ENCODE measurements around the gene BATF3. TPM values are rescaled to one million over a fixed set of nuclear protein-coding genes. Genes with fewer than 3 reads are reported as not detected.
"Not testable (repeated sequence)": the region's sequence is repeated elsewhere in the genome, so short reads cannot be mapped to it uniquely, and the experiment has no call there.

Gene BATF3, protein sequence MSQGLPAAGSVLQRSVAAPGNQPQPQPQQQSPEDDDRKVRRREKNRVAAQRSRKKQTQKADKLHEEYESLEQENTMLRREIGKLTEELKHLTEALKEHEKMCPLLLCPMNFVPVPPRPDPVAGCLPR
- polyA plus RNA-seq, result 1 to 10 TPM in 2 of 3 donors, under 1 TPM in 1; 0.85 to 8.8 (median 8.8) TPM

DNA sequence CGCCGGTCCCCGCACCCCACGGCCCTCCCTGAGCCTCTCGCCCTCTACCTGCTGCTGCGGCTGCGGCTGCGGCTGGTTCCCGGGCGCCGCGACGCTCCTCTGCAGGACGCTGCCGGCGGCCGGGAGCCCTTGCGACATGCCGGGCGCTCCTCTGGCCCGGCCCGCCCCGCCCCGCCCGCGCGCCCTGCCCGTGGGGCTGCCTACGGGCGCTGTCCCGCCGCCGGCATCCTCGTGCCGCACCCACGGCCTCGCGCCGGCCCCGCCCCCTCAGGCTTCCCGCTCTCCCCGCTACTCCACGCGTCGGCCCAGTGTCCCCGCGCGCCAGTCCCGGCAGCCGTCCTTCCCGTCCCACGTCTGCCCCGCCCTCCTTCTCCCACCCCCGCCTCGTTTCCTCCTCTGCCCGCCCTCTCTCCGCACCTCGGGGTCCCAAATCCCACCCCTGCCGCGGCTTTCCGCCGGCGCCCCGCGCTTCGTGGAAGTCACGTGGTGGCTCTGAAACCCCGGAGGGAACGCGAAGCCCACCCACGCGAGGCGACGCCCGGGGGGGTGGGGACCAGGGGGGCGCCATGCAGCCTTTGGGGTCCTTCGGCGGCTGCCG is at the start of gene BATF3:
Gene BATF3, minus strand, starts transcription at position 216 of the 598 bp plus-strand sequence. Its CDS starts 78 bp downstream, at position 138.
- whole genome bisulfite sequencing, 3 donors, result 0% methylated on average over 48 to 79 of the region's 79 CpGs
- no peak within 1 kb of the TSS for H3K27ac ChIP-seq (ENCODE audit: low read depth, low read length)

DNA sequence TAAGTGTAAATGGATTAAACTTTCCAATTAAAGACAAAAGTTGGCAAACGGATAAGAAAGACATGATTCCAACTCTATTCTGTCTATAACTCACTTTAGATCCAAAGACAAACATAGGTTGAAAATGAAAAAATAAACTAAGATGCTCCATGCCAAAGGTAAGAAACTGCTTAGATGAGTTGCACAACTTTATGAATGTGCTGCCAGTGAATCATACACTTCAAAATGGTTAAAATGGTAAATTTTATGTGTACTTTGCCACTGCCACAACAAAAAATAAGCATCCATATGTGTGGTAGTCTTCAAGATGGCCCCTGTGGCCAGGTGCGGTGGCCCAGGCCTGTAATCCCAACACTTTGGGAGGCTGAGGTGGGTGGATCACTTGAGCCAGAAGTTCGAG is 46.9 kb upstream of the BATF3 start:
- H3K27ac ChIP-seq (ENCODE audit: low read depth, low read length), result no peak overlapping the region
- WGBS, 3 donors, result 96 to 98% (median 97%) methylated on average over 3 of the region's 3 CpGs

DNA sequence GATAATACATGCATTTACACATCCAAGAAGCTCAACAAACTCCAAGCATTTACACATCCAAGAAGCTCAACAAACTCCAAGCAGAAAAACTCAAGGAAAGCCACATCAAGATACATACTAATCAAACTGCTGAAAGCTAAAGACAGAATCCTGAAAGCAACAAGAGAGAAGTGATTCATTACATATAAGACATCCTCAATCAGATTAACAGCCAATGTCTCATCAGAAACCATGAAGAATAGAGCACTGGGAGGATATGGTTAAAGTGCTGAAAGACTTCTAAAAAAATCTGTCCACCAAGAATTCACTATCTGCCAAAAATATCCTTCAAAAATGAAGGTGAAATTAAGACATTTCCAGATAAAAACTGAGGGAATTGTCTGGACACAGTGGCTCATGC is 45.7 kb upstream of the BATF3 start:
- no peak overlapping the region for H3K27ac ChIP-seq (ENCODE audit: low read depth, low read length)

DNA sequence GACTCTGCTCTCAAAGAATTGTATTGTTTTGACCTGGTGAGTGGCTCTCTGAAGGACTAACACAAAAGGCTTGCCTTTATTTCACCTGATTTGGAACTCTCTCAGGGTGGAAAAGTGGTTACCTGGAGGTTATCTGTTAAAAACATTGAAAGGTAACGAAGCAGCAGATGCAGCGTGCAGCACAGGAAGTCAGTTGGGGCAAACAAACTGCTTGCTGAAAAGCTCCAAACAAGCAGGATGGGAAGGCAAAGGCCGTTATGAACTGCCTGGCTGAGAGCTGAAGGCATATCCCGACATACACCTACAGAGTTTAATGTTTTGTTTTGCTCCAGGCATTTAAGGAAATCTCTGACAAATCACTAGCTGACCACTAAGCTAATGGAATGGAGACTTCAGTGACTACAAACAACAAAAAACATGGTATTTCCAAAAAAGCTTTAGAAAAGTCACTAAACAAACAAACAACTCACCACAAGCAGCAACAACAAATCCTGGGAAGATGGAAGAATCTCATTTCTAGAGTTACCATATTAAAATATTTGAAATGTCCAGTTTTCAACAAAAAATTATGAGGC is 44.3 kb upstream of the BATF3 start:
- H3K27ac ChIP-seq (ENCODE audit: low read depth, low read length), result no peak overlapping the region
- WGBS, 3 donors, result 85 to 90% (median 88%) methylated on average over 4 of the region's 4 CpGs

DNA sequence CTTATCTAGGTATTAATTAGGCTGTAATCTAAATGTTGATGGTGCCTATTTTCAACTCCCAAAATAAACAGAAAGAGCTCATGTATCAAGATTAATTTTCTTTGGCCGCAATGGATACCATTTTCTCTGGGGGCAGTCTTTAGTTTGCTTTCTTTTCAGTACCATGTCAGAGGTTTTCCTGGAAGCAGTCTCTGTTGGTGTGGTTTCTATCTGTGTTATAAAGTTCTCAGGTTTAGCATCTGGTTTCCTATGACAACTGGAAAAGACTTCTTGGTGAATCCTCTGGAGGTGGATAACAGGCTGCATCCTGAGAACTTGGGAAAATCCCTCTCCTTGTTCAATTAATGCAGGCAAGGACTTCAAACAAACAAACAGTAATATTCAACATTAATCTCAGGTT is 38.7 kb upstream of the BATF3 start:
- WGBS, 3 donors, result 74 to 86% (median 79%) methylated on average over 1 of the region's 1 CpG
- H3K27ac ChIP-seq (ENCODE audit: low read depth, low read length), result no peak overlapping the region

DNA sequence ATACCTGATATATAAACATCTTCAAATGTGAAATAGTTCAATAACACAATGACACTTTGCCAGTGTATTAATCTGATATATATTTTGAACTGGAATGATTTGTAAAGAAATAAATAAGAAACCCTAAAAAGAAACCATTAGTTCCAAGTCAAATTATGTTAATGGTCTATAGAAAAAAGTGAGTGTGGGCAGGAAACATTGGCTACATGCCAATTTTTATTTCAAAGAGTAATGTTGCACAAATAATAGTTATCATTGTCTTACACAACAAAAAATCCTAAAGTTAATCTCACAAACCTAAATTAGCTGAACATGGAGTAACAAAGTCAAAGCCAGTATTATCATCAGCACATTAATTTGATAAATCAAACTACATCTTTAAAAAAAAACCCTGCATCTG is 37.9 kb upstream of the BATF3 start:
- no peak overlapping the region for H3K27ac ChIP-seq (ENCODE audit: low read depth, low read length)

DNA sequence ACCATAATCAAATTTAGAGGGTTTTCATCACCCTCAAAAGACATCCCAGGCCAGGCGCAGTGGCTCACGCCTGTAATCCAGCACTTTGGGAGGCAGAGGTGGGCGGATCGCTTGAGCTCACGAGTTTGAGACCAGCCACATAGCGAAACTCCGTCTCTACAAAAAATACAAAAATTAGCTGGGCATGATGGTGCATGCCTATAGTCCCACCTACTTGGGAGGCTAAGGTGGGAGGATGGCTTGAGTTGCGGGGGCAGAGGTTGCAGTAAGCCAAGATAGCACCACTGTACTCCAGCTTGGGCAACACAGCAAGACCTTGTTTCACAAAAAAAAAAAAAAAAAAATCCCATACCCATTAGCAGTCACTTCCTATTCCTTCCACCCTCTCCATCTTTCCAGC is 33.5 kb upstream of the BATF3 start:
- H3K27ac ChIP-seq (ENCODE audit: low read depth, low read length), result no peak overlapping the region
- 97 to 98% (median 97%) methylated on average over 8 of the region's 8 CpGs for WGBS, 3 donors

DNA sequence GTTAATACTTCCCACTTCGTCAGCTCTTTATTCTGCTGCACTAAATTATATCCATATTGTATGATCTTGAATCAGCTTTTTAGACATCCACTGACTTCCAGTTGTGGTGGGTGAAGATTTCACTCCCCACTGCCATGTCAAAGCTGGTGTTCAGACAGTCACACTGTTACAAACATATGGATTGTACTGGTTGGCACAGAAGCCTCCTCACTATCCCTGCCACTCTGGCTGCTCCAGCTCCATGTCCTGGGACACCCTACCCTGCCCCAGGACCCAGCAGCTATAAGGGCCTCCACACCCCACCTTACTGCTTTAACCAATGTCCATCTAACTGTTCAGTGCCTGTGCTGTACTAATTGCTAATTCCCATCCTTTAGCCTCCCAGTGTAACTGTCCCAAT is 32.0 kb upstream of the BATF3 start:
- WGBS, 3 donors, result 93 to 100% (median 94%) methylated on average over 1 of the region's 1 CpG

DNA sequence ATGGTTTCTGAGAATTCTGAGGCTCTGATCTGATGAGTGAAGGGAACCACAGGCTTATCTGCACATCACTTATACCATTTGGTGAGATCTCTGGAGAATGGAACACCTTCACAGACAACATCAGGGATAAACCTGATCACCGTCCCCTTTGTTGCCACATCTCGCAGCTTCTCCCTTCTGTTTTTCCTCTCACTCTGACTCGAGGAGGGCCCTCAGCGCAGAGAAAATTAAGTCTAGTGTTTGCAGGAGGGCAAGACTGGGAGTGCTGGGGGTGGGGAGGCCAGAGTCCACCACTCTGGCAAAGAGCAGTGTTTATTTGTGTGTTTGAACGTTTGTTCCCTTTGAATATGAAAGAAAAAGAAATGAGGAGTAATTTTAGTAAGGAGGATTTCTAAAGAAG is 29.0 kb upstream of the BATF3 start:
- 71 to 79% (median 72%) methylated on average over 5 of the region's 5 CpGs for WGBS, 3 donors
- H3K27ac ChIP-seq (ENCODE audit: low read depth, low read length), result no peak overlapping the region

More for the DNA sequence above, 32.0 kb upstream of the BATF3 start:
- H3K27ac ChIP-seq (ENCODE audit: low read depth, low read length), result no peak overlapping the region

DNA sequence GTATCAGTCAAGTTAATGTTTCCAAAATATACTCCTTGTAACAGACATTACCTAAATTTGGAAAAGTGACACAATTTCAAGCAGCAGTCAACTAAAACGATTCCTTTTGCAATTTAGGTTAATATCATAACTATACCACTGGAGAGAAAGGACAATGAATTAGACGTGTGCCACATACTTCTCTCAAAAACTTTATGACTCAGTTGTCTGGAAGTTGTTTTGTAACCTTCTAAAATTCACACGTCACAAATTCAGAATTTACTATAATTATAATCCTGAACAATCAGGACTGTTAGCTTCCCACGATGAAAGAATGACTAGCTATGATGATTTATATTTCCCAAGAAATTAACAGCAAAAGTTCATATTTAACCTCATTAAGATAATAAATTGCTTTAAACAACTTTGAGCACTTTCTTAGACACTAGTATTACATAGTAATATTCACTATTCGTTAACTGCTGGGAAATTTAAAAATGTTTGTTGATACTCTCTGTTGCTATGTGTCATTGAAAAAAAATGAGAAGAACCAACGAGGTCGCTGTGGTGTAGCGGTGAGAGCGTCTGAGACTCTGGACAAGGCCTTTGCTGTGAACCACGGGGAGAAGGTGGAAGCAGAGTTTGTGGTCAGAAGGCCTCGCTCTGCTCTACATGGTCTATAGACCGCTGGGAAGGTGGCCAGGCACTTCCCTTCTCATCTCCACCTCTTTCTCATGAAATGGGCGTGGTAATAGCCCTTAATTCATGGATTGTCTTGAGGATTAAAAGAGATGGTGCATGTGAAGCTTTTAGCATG is 27.9 kb upstream of the BATF3 start:
- H3K27ac ChIP-seq (ENCODE audit: low read depth, low read length), result no peak overlapping the region
- WGBS, 3 donors, result 63 to 78% (median 65%) methylated on average over 13 of the region's 13 CpGs

DNA sequence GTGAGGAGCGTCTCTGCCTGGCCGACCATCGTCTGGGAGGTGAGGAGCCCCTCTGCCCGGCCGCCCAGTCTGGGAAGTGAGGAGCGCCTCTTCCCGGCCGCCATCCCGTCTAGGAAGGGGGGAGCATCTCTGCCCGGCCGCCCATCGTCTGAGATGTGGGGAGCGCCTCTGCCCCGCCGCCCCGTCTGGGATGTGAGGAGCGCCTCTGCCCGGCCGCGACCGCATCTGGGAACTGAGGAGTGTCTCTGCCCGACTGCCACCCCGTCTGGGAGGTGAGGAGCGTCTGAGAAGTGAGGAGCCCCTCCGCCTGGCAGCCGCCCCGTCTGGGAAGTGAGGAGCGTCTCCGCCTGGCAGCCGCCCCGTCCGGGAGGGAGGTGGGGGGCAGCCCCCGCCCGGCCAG is 25.0 kb upstream of the BATF3 start:
- 93 to 94% (median 93%) methylated on average over 22 to 32 of the region's 34 CpGs for WGBS, 3 donors
- not testable (repeated sequence) for H3K27ac ChIP-seq (ENCODE audit: low read depth, low read length)

DNA sequence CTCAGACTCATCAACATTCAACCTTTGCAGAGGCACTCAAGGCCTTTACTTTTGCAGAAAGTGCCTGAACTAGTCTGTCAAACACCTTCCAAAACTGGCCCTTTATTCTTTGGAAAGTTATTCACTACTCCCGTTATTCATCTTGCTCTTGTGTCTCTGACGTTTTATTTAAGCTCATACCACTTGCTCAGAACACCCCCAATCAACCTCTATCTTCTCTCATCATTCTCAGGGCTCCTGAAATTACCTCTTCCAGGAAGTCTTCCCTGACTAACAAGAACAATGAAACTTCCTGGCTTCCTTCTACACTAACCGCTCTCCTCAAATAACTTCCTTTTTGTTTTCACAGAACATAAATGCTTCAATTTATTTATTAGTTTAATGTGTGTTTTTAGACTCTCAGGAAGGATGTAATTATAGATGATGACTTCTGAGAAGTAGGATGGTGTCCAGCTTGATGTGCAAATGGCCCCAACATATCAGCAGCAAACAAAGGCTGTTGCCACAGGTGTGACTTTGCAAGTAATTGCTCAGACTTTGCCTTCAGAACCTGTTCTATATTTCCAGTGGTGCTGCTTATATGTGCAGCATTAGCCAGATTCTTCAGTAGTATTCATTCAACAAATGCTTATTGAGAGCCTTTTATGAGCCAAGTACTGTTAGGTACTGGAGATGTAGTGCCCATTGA is 22.8 kb upstream of the BATF3 start:
- 46 to 67% (median 51%) methylated on average over 3 of the region's 3 CpGs for WGBS, 3 donors
- H3K27ac ChIP-seq (ENCODE audit: low read depth, low read length), result no peak overlapping the region

DNA sequence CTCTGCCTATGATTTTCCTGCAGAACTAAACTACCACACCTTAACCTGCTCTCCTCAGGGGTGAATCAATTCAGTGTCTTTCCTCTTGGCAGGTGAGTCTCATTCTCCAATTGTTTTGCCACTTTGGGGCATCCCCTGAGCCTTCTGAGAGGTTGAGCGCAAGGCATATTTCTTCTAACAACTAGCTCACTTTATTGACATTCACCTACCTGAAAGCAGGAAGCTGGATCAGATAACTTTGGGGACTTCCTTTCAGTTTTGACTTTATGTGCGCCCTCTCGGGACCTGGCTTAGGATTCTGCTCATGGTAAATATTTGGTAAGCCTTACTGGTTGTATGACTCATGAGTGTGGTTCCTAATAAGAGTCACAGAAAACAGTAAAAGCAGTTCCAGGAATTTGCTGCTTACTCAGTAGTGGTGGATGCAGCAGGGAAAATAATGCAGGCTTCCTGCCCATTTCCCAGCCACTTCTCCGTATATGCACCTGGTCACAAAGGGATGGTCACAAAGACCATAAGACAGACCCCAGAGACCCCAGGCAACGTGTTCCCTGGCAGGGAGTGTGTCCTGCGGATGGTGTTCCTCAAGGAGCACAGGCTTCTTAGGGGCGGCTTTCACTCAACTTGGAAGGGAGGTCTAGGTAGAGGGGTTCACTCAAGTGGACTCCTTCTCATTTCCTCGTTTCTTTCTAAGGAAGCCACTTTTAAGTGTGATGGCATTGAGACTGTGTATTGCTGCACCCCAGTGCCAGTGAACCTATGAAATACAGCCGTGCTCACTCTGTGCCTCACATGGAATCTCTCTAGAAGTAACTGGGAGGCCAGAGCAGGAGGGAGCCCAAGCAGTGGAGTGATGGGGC is 22.0 kb upstream of the BATF3 start:
- no peak overlapping the region for H3K27ac ChIP-seq (ENCODE audit: low read depth, low read length)
- 68 to 76% (median 68%) methylated on average over 9 of the region's 9 CpGs for WGBS, 3 donors

DNA sequence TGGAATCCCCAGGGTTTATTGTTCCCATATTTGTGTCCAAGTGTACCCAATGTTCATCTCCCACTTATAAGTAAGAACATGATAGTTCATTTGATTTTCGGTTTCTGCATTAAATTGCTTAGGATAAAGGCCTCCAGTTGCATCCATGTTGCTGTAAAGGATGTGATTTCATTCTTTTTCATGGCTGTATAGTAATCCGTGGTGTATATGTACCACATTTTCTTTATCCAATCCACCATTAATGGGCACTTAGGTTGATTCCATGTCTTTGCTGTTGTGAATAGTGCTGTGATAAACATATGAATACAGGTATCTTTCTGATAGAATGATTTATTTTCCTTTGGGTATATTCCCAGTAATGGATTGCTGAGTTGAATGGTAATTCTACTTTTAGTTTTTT is 20.0 kb upstream of the BATF3 start:
- no peak overlapping the region for H3K27ac ChIP-seq (ENCODE audit: low read depth, low read length)
- WGBS, 3 donors, result 89 to 99% (median 97%) methylated on average over 2 of the region's 2 CpGs

DNA sequence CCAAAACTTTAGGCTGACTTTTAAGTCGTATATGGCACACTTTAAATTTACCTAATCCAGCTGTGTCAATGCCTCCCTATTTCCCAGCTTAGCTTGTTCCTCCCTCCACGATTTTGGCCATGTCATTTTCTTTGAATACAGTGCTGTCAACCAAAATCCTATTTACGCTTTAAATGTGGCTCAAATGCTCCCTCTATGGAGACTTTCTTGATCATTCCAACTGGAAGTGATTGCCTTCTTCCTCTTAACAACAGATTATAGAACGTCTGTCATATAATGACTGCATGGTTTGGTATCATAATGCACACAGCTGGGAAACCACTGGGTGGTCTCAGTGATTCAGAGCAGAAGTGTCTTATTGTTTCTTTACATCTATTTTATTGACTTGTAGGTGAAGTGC is 18.9 kb upstream of the BATF3 start:
- H3K27ac ChIP-seq (ENCODE audit: low read depth, low read length), result no peak overlapping the region

DNA sequence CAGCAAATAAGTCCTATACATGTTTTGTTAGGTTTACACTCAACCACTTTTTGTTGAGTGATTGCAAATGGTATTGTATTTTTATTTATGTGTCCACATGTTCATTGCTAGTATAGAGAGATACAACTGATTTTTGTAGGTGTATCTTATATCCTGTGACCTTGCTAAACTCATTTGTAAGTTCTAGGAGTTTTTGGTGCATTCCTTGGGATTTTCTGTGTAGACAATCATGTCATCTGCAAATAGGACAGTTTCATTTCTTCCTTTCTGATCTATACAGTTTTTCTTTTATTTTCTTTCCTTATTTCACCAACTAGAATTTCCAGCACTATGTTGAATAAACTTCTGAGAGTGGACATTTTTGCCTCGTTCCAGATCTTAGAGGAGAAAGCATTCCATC is 16.5 kb upstream of the BATF3 start:
- no peak overlapping the region for H3K27ac ChIP-seq (ENCODE audit: low read depth, low read length)
- 56 to 67% (median 64%) methylated on average over 1 of the region's 1 CpG for WGBS, 3 donors

More for the DNA sequence above, 18.9 kb upstream of the BATF3 start:
- 33 to 40% (median 38%) methylated on average over 4 of the region's 4 CpGs for WGBS, 3 donors

DNA sequence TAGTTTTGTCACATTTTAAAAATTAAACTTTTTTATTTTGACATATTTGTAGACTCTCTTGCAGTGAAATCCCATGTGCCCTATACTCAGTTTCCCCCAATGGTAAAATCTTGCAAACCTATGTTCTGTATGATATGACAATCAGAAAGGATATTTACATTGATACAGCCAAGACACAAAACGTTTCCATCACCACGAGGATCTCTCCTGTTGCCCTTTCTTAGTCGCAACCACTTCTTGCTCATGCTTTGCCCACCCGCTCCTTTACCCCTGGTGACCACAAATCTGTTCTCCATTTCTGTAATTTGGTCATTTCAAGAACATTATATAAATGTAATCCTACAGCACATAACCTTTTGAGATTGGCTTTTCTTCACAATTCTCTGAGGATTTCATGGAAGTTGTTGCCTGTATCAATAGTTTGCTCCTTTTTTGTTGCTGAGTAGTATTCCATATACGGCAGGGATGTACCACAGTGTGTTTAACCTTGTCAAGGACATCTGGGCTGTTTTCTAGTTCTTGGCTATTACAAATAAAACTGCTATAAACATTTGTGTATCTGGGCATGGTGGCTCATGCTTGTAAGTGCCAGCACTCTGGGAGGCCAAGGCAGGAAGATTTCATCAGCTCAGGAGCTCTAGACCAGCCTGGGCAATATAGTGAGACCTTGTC is 14.0 kb upstream of the BATF3 start:
- no peak overlapping the region for H3K27ac ChIP-seq (ENCODE audit: low read depth, low read length)
- WGBS, 3 donors, result 85% methylated on average over 5 of the region's 5 CpGs
